Mucosa of rectum (tissue), 2 donors: ENCODE results near the gene DNAJC5G.
"Not testable (repeated sequence)": the region's sequence is repeated elsewhere in the genome, so short reads cannot be mapped to it uniquely, and the experiment has no call there.

ENCODE experiments used
- H3K27ac ChIP-seq, 2 donors: one replicate each; pipeline ENCODE4 v1.7.0; 2013; ENCODE audit warnings: inconsistent platforms in 2 of 2, low read depth in 2 of 2, low read length in 2 of 2
- H3K27me3 ChIP-seq, 2 donors: one replicate each; pipeline ENCODE4 v1.7.0; 2013; ENCODE audit warnings: low read length in 2 of 2; ENCODE audit not compliant: control insufficient read depth in 2 of 2, insufficient read depth in 2 of 2
- H3K36me3 ChIP-seq, 2 donors: one replicate each; pipeline ENCODE4 v1.7.0; 2013; ENCODE audit warnings: low read length in 2 of 2; ENCODE audit not compliant: control insufficient read depth in 2 of 2, insufficient read depth in 2 of 2
- H3K4me1 ChIP-seq, 2 donors: one replicate each; pipeline ENCODE4 v1.7.0; 2013; ENCODE audit warnings: low read length in 2 of 2, mild to moderate bottlenecking in 1 of 2; ENCODE audit not compliant: control insufficient read depth in 2 of 2, insufficient read depth in 2 of 2
- H3K4me3 ChIP-seq, 2 donors: one replicate each; pipeline ENCODE4 v1.7.0; 2013; ENCODE audit warnings: low read length in 2 of 2
- H3K9ac ChIP-seq, 2 donors: one replicate each; pipeline ENCODE4 v1.7.0; 2013; ENCODE audit warnings: low read length in 2 of 2, low read depth in 1 of 2, mild to moderate bottlenecking in 1 of 2
- H3K9me3 ChIP-seq, 2 donors: one replicate each; pipeline ENCODE4 v1.7.0; 2013; ENCODE audit warnings: low read length in 2 of 2; ENCODE audit not compliant: control insufficient read depth in 2 of 2
- donor health status: healthy.
- donor health status: Normal muscosa, but diverticular disease.

The DNAJC5G gene

DNA sequence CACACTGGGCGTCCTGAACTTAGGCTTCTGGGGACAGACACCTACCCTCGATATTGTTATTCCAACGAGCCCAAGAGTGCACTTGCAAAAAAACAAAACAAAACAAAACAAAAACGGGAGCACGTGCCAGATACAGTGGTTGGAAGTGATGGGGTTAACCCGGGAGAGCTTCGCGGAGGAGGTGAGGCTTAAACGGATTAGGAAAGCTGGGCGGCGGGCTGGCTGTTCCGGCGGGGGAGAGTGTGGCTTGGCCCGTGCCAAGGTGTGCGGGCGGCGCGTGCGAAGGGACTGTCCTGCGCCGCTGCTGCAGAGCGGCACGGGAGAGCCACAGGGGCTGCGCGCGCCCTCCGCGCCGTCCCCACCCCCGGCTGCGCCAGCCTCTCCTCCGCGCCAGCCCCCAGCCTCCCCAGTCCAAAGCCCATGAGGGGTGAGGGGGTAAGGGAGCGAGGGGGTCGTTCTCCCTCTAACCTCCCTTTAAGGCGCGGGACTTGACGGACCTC is 10.9 kb upstream of the DNAJC5G start:
- no peaks in the 10 kb centered on the region for H3K36me3 ChIP-seq
- H3K27ac ChIP-seq, result no peak overlapping the region
- peaks cover 60 to 66% of the 10 kb centered on the region in 2 donors for H3K27me3 ChIP-seq
- no peaks in the 10 kb centered on the region for H3K9me3 ChIP-seq
- no peak overlapping the region for H3K9ac ChIP-seq
- H3K4me3 ChIP-seq, result peak overlapping the region; percentile 48
- peaks cover 15 to 18% of the 10 kb centered on the region in 2 donors for H3K4me1 ChIP-seq

DNA sequence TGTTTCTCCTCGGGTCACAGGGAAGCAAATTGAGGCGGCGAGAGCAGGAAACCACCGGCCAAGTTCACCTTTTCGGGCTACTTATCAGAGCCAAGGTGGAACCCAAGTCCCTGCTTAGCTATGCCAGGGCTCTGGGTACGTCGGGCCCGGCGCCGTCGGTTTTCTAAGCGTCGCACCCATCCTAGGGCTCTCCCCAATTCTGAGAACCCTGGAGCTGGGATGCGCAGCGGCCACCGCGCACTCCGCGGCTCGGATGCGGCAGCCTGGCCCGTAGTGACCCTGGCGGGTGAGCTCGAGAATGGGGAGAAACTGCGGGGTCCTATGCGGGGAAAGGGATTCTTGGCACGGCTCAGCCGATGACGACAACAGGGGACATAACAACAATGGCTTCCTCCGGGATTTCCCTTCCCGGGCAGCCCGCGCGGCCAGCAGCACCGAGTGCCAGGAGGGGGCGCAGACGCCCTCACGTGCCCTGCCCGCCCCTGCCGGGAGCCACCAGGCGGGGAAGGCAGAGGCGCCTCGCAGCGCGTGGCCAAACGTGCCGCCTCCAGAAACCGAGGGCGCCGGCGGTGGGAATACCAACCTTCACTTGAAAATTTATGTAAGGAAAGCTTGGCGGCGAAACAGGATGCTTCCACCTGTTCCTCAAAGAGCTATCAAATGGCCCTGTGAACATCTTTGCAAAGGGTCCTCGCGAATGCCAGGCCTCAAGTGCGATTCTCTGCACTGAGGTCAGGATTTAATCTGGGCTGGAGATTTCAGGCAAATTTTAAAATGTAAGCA is 10.3 kb upstream of the DNAJC5G start:
- peaks cover 15 to 18% of the 10 kb centered on the region in 2 donors for H3K4me1 ChIP-seq
- peaks cover 57 to 62% of the 10 kb centered on the region in 2 donors for H3K27me3 ChIP-seq
- no peak overlapping the region for H3K27ac ChIP-seq
- peak overlapping the region in 1 of 2 donors; percentile 10 for H3K9ac ChIP-seq
- peak overlapping the region; percentile 48 for H3K4me3 ChIP-seq
- H3K9me3 ChIP-seq, result no peaks in the 10 kb centered on the region
- H3K36me3 ChIP-seq, result no peaks in the 10 kb centered on the region

DNA sequence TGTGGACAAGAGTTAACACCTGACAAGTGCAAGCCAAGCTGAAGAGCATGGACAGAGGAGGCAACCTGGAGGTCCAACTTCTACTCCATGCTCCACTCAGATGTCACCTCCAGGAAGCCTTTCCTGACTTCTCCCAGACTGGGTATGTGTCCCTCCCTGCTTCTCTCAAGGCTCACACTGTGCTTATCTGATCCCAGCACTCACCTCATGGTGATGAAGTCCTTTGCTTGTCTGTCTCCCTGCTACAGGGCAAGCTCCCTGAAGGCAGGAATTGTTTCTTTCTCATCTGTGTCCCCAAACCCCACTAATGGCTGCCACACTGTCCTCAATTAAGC is 9.7 kb upstream of the DNAJC5G start:
- peaks cover 52 to 57% of the 10 kb centered on the region in 2 donors for H3K27me3 ChIP-seq
- H3K36me3 ChIP-seq, result no peaks in the 10 kb centered on the region
- peaks cover 15 to 18% of the 10 kb centered on the region in 2 donors for H3K4me1 ChIP-seq
- no peak overlapping the region for H3K27ac ChIP-seq
- no peaks in the 10 kb centered on the region for H3K9me3 ChIP-seq
- no peak overlapping the region for H3K9ac ChIP-seq
- H3K4me3 ChIP-seq, result no peak overlapping the region

DNA sequence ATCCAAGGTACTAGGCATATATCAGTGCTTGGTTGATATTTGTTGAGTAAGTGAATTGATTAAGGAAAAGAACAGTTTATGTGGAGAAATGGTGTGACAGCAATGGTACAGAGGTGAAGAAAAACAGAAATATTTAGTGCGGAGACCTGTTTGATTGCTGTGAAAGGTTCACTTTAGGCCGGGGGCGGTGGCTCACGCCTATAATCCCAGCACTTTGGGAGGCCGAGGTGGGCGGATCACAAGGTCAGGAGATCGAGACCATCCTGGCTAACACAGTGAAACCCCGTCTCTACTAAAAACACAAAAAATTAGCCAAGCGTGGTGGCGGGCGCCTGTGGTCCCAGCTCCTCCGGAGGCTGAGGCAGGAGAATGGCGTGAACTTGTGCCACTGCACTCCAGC is 6.9 kb upstream of the DNAJC5G start:
- H3K27me3 ChIP-seq, result peaks cover 35 to 40% of the 10 kb centered on the region in 2 donors
- not testable (repeated sequence) for H3K4me3 ChIP-seq

DNA sequence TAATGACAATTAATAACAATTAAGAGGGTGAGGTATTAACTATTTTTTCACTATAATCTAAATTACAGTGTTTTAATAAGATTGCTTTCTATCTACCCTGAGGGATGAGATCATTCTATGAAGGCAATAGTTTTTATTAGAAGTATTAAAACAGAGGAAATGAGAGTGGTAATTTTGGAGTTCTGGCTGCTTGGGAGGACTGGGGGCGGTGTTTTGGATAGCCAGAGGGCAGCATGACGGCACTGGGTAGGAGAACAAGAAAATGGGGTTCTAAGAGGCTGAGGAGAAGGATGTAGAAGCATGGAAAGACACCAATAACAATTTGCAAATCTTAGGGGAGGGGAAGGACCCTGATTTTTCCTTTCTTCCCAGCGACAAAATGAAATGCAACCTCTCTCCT is 5.1 kb upstream of the DNAJC5G start:
- no peaks in the 10 kb centered on the region for H3K4me1 ChIP-seq
- H3K9ac ChIP-seq, result no peak overlapping the region
- peaks cover 19 to 22% of the 10 kb centered on the region in 2 donors for H3K27me3 ChIP-seq
- H3K9me3 ChIP-seq, result no peaks in the 10 kb centered on the region
- H3K27ac ChIP-seq, result no peak overlapping the region
- no peak overlapping the region for H3K4me3 ChIP-seq
- no peaks in the 10 kb centered on the region for H3K36me3 ChIP-seq

More for the DNA sequence above, 6.9 kb upstream of the DNAJC5G start:
- H3K9ac ChIP-seq, H3K9me3 ChIP-seq, H3K36me3 ChIP-seq, H3K27ac ChIP-seq: not testable (repeated sequence)
- H3K4me1 ChIP-seq, result peaks cover 8 to 12% of the 10 kb centered on the region in 2 donors

DNA sequence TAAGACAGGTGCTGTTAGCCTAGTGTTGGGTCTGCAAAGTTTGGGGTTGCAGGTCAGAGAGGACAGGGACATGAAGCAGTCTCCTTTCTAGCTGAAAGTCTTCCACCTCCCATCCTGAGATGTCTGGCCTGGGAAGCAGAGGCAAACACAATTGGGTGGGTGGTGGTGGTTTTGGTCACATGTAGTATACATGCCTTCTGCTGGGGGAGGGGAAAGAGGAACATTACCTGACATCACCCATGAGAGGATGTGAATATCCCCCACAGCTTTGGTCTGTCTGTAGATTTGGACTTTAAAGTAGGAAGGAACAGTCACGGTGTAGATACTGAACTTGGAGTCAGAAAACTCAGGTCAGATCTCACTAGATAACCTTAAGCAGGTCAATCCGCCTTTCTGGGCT is 4.6 kb upstream of the DNAJC5G start:
- H3K9ac ChIP-seq, result no peak overlapping the region
- H3K9me3 ChIP-seq, result no peaks in the 10 kb centered on the region
- no peaks in the 10 kb centered on the region for H3K36me3 ChIP-seq
- no peaks in the 10 kb centered on the region for H3K4me1 ChIP-seq
- H3K27ac ChIP-seq, result no peak overlapping the region
- peaks cover 16 to 17% of the 10 kb centered on the region in 2 donors for H3K27me3 ChIP-seq
- no peak overlapping the region for H3K4me3 ChIP-seq

DNA sequence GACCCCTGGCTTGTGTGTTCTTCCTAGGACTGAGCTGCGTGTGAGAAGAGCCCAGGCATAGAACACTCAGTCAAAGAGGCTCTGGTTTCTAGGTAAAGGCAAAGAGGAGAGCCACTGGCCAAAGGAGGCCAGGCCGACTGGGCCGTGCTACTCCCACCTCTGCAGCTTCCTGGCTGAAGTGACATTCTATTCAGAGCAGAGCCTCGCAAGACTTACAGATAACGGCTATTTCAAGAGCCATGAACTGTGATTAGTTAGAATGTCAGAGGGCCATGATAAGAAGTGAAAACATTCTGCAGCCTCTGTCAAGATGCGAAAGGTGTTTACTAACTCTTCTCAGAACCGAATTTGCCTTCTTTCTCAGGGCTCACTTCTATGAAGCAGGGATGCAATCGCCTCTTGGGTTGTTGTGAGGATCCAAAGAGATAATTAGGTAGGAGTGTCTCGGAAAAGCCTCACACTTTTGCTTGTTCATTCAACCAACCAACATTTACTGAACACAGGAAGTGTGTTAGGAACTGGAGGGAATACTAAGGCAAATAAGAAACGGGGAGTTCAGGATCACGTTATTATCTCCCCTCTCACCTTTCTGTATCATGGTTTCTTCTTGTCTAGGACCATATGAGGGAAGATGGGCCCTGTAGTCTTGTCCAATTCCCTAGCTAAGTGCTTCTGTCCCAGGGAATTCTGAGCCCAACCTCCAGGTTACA is 3.4 kb upstream of the DNAJC5G start:
- no peaks in the 10 kb centered on the region for H3K4me1 ChIP-seq
- no peak overlapping the region for H3K27ac ChIP-seq
- H3K9ac ChIP-seq, result no peak overlapping the region
- H3K27me3 ChIP-seq, result peaks cover 10 to 11% of the 10 kb centered on the region in 2 donors
- no peaks in the 10 kb centered on the region for H3K36me3 ChIP-seq
- no peak overlapping the region for H3K4me3 ChIP-seq
- no peaks in the 10 kb centered on the region for H3K9me3 ChIP-seq

DNA sequence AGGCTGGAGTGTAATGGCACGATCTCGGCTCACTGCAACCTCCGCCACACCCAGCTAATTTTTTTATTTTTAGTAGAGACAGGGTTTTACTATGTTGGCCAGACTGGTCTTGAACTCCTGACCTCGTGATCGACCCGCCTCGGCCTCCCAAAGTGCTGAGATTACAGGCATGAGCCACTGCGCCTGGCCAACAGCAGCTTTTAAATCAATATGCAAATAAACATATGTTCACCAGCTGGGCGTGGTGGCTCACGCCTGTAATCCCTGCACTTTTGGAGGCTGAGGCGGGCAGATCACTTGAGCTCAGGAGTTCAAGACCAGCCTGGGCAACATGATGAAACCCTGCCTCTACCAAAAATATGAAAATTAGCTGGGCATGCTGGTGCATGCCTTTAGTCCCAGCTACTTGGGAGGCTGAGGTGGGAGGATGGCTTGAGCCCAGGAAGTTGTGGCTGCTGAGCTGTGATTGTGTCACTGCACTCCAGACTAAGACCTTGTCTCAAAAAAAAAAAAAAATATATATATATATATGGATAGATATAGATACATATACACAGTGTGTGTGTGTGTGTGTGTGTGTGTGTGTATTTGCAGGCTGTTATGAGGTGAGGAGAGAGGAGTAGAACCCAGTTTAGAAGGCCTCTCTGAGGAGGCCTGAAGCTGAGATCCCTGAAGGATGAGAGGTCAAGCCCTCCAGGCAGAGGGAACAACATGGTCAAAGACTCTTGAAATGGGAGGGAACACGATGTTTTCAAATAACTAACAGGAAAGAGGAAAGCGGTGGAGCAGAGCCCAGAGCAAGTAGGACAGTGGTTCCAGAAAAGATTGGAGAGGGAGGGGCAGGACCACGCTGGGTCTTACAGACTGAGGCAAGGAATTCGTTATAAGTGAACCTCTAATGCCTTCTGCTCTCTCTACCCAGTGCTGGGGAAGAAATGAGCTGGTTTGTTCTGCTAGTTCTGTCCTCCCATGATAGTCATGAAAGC is 2.4 kb upstream of the DNAJC5G start:
- H3K27ac ChIP-seq, H3K4me1 ChIP-seq, H3K4me3 ChIP-seq, H3K9ac ChIP-seq, H3K9me3 ChIP-seq, H3K36me3 ChIP-seq: not testable (repeated sequence)
- peaks cover 4 to 11% of the 10 kb centered on the region in 2 donors for H3K27me3 ChIP-seq

DNA sequence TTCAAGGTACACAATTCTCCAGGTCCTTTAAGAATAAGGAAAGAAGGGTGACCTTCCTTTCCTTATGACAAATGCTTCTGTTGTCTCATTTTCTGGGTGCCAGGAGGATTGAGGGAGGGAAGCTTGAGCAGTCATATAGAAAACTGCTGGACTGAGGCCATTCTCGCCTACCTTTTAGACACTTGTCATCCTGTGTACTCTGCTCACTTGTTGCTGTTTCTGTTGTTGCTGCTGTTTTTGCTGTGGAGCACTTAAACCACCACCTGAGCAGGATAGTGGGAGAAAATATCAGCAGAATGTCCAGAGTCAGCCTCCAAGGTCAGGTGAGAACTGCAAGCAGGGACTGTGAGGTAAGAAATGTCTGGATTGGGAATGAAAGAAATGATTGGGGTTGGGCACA is 2.8 kb downstream of the DNAJC5G start:
- Histone ChIP-seq H3K4me1 (no peaks in the 10 kb centered on the region), H3K27ac (no peak overlapping the region)

More for the DNA sequence above, 2.8 kb downstream of the DNAJC5G start:
- Histone ChIP-seq H3K4me3 (no peak overlapping the region), H3K36me3 (no peaks in the 10 kb centered on the region), H3K9me3 (no peaks in the 10 kb centered on the region), H3K27me3 (peaks cover 4 to 6% of the 10 kb centered on the region in 2 donors), H3K9ac (no peak overlapping the region)
